Measurements from ENCODE around the gene OSBPL5. TPM values are rescaled to one million over a fixed set of nuclear protein-coding genes. Genes with fewer than 3 reads are reported as not detected.

Gene OSBPL5
- total and polyA plus RNA-seq, 9 of the 15 experiments (the other 6 are each of a cell fraction or from before 2014, with no cell fraction given): 0.06 to 14.8 (median 3.2) TPM

DNA sequence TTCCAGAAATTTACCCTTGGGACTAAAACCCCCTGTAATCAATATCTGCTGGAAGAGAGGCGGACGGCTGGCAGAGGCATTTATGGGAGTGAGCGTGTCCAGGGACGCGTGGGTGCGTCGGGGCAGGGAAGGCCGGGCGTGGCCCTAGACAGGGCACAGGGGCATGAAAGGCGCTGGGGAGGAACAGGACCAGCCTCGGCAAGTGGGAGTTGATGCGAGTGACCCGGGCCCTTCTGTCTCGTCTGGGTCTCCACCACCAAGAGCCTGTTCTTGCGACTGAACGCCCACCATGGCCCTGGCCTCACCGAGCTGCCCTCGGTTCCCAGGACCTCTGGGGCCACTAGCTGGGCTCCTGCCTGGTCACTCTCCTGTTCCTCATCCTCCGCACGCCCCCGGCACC is 17.5 kb downstream of the OSBPL5 start:
- Histone ChIP-seq H3K9me3 (replicated peaks; ENCODE audit: control insufficient read depth, insufficient read depth, low read depth, low read length) (no peaks in the 10 kb centered on the region), H3K4me2 (ENCODE audit: insufficient read depth, low read length) (no peak overlapping the region), H3K36me3 (ENCODE audit: control insufficient read depth, insufficient read depth, low read length) (no peaks in the 10 kb centered on the region; the same call in 2 of the 3 replicates), H3K9me1 (ENCODE audit: control insufficient read depth, insufficient read depth, low read length) (no peaks in the 10 kb centered on the region), H3K79me2 (ENCODE audit: control insufficient read depth, insufficient read depth, low read length) (no peaks in the 10 kb centered on the region), H2AFZ (ENCODE audit: low read depth, low read length) (no peak overlapping the region), H3K4me3 (no peak overlapping the region), H3K9ac (ENCODE audit: insufficient read depth in 1 of 2, low read depth in 2 of 2, low read length in 2 of 2) (peak overlapping the region in 1 of 2 experiments; percentile 71; a peak in 1 of 4 replicates), H3K4me1 (replicated peaks in 1 of 2; ENCODE audit: control insufficient read depth in 2 of 2, insufficient read depth in 2 of 2, low read length in 2 of 2) (peaks cover 7 to 75% of the 10 kb centered on the region in 2 experiments; a peak in 3 of 5 replicates), H3K27ac (ENCODE audit: extremely low read depth, low read depth, low read length) (no peak overlapping the region), H3K27me3 (ENCODE audit: control insufficient read depth in 2 of 2, insufficient read depth in 2 of 2, low read length in 2 of 2) (no peaks in the 10 kb centered on the region), H4K20me1 (replicated peaks; ENCODE audit: control insufficient read depth, insufficient read depth, low read length) (peaks cover 14% of the 10 kb centered on the region; the same call in 1 of the 2 replicates)
- intact Hi-C loops (cut with micrococcal nuclease) (no loop called here), in situ Hi-C loops (cut with MboI) (no loop called here)
- TF ChIP-seq RFX5 (IDR thresholded peaks at IDR 0.05; ENCODE audit: low read depth, low read length) (no peak), UBTF (IDR thresholded peaks at IDR 0.05; ENCODE audit: borderline replicate concordance in 1 of 2, low read depth in 2 of 2, low read length in 2 of 2) (no peak), ZNF589 (CRISPR knock-in tag; IDR thresholded peaks at IDR 0.05; ENCODE audit: low read depth) (no peak), MAZ (CRISPR knock-in tag; conservative IDR thresholded peaks at IDR 0.05 in 1 of 2, IDR thresholded peaks at IDR 0.05 in 1 of 2) (no peak), SUPT5H (IDR thresholded peaks at IDR 0.05) (no peak), MXD1 (CRISPR knock-in tag; IDR thresholded peaks at IDR 0.05; ENCODE audit: borderline replicate concordance, poor library complexity, severe bottlenecking) (no peak), ZNF232 (CRISPR knock-in tag; IDR thresholded peaks at IDR 0.05) (no peak), ZSCAN32 (CRISPR knock-in tag; IDR thresholded peaks at IDR 0.05) (no peak), MCM3 (IDR thresholded peaks at IDR 0.05) (no peak), ZNF311 (CRISPR knock-in tag; IDR thresholded peaks at IDR 0.05) (no peak)
- DNase-seq (ENCODE audit: extremely low read depth in 1 of 4, low spot score in 3 of 4) (no peak), FAIRE-seq (no peak), ATAC-seq (no peak)
- POLR2A ChIA-PET: no interaction called here
- WGBS (ENCODE audit: insufficient coverage, low coverage, missing lambda C conversion rate): 97% methylated on average over 20 of the region's 21 CpGs
- no TSS peak for BruUV-seq (replicated peaks)
- CTCF ChIA-PET (ENCODE audit: low intra/inter-chr PET ratio): no interaction called here
